ENCODE measurements around the gene SNRNP25. TPM values are rescaled to one million over a fixed set of nuclear protein-coding genes. Genes with fewer than 3 reads are reported as not detected.

Gene SNRNP25
- total and polyA plus RNA-seq, 2 of the 8 experiments (the other 6 are each of a cell fraction or from before 2014, with no cell fraction given): 53.0 to 58.4 TPM

DNA sequence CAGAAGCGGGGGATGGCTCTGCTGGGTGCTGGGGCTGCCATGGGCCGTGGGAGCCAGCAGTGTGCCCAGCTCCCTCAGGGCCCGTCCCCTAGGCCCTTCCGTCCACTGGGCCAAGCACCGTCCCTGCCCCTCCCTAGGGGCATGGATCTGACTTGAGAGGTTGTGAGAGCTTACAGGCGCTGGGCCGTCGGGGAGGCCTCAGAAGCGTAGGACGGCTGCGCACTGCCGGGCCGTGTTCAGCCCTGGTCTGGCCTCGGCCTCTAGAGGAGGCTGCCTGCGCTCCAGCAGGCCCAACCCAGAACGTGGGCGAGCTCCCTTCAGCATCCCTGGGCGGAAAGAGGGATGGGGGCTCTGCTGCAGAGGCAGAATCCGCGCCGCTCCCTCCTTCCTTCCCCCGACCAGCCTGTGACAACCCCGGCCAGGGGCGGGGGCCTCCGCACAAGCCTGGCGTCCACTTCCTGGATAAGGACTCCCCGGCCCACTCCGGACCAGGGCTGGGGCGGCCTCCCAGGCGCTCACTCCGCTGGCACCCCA lies 23.7 kb downstream of the SNRNP25 start:
- peak overlapping the region; percentile 33 for H3K56ac ChIP-seq (replicated peaks; ENCODE audit: insufficient read length, low read depth, low read length)
- peak overlapping the region; percentile 53; the same call in 1 of the 2 replicates for H2BK15ac ChIP-seq (ENCODE audit: low read length)
- ChIA-PET CTCF (ENCODE audit: partially characterized antibody) (interaction anchor here (0.7 to 25.7 kb wide), 6 partner anchors 8 to 105 kb away, joined by 3 to 856 read pairs (median 4); partner anchors contain the start of gene RHBDF1), POLR2A (ENCODE audit: partially characterized antibody) (interaction anchor here (0.5 to 3.2 kb wide), 11 partner anchors 9 to 325 kb away, joined by 3 to 19 read pairs (median 3); no protein-coding TSS in a partner anchor)
- H4K8ac ChIP-seq (ENCODE audit: extremely low read depth, insufficient read depth, low read length): peak overlapping the region; percentile 80; the same call in 1 of the 2 replicates
- peak overlapping the region; percentile 19 for H3K4ac ChIP-seq (replicated peaks; ENCODE audit: insufficient read length, low read depth, low read length)
- H3K14ac ChIP-seq (ENCODE audit: insufficient read length): no peak overlapping the region
- peak overlapping the region; percentile 61 for H4K91ac ChIP-seq (replicated peaks; ENCODE audit: insufficient read length, low read length)
- peak overlapping the region; percentile 92 to 95 for H3K4me2 ChIP-seq (ENCODE audit: insufficient read depth in 1 of 2, low read depth in 2 of 2, low read length in 2 of 2)
- DNase-seq (ENCODE audit: low read depth in 1 of 2, low spot score in 2 of 2): peak in 1 of 2 experiments; percentile 78
- peaks cover 6 to 59% (median 44%) of the 10 kb centered on the region in 4 experiments for H3K4me1 ChIP-seq (replicated peaks in 1 of 4; ENCODE audit: control insufficient read depth in 3 of 4, insufficient read depth in 4 of 4, low read length in 3 of 4)
- H2BK5ac ChIP-seq (ENCODE audit: low read depth, low read length): peak overlapping the region; percentile 66; the same call in 1 of the 2 replicates
- no peak for FAIRE-seq
- no peak overlapping the region for H3K23ac ChIP-seq (ENCODE audit: insufficient read length)
- H3K9ac ChIP-seq (replicated peaks in 1 of 4; ENCODE audit: extremely low read depth in 1 of 4, low read depth in 3 of 4, low read length in 3 of 4): peak overlapping the region in 2 of 4 experiments; percentile 13 to 20; a peak in 2 of 7 replicates
- H2BK20ac ChIP-seq (ENCODE audit: low read length): no peak overlapping the region
- 42% methylated on average over 15 of the region's 31 CpGs; no CpG with 5 or more reads in 1 of the 2 experiments for WGBS, 2 experiments (ENCODE audit: extremely low coverage in 1 of 2, insufficient coverage in 1 of 2, insufficient read length in 1 of 2, insufficient replicate concordance in 2 of 2, low coverage in 1 of 2, low lambda C conversion rate in 2 of 2, missing lambda C conversion rate in 1 of 2)
- peaks cover 20% of the 10 kb centered on the region; the same call in 1 of the 2 replicates for H3K23me2 ChIP-seq (ENCODE audit: low read depth, low read length)
- H4K20me1 ChIP-seq (replicated peaks in 1 of 2; ENCODE audit: control insufficient read depth in 1 of 2, insufficient read depth in 2 of 2, low read length in 2 of 2): peaks cover 0 to 5% of the 10 kb centered on the region in 2 experiments
- no peaks in the 10 kb centered on the region for H3K79me1 ChIP-seq (ENCODE audit: low read depth, low read length)
- H2BK12ac ChIP-seq (ENCODE audit: low read depth, low read length): peak overlapping the region; percentile 87; the same call in 1 of the 2 replicates
- no peak overlapping the region for H3K27ac ChIP-seq (ENCODE audit: low read depth, low read length)
- no peak overlapping the region for H2BK120ac ChIP-seq (replicated peaks; ENCODE audit: low read depth, low read length)
- peak overlapping the region; percentile 54 to 78 (median 68); a peak in 7 of 8 replicates for H3K4me3 ChIP-seq (ENCODE audit: extremely low read depth in 1 of 4, insufficient read depth in 2 of 4, low read depth in 3 of 4, low read length in 4 of 4)
- no peaks in the 10 kb centered on the region for H3K79me2 ChIP-seq (ENCODE audit: control insufficient read depth in 1 of 2, insufficient read depth in 2 of 2, low read length in 2 of 2)
- peaks cover 0 to 2% (median 0%) of the 10 kb centered on the region in 4 experiments; a peak in 1 of 8 replicates for H3K36me3 ChIP-seq (ENCODE audit: control insufficient read depth in 2 of 4, insufficient read depth in 4 of 4, low read length in 3 of 4)
- 0 out of 2 replicates have a peak, but pooled peaks have one; percentile 15 for TF ChIP-seq TAF1 (IDR thresholded peaks at IDR 0.05; ENCODE audit: low read depth, low read length)
- TF ChIP-seq GABPA (IDR thresholded peaks at IDR 0.05; ENCODE audit: borderline replicate concordance, insufficient read depth, low read length): 0 out of 2 replicates have a peak, but pooled peaks have one; percentile 46
- TF ChIP-seq BCL11A (IDR thresholded peaks at IDR 0.05; ENCODE audit: low read depth in 2 of 2, low read length in 2 of 2): no peak
- TF ChIP-seq MAX (IDR thresholded peaks at IDR 0.05): peak; percentile 63
- H3K27me3 ChIP-seq (replicated peaks in 1 of 4; ENCODE audit: control insufficient read depth in 3 of 4, extremely low read depth in 1 of 4, insufficient read depth in 3 of 4, low read length in 3 of 4): peaks cover 0 to 4% (median 3%) of the 10 kb centered on the region in 4 experiments; a peak in 3 of 7 replicates
- H2AK5ac ChIP-seq (ENCODE audit: low read depth, low read length): peak overlapping the region; percentile 58; the same call in 1 of the 2 replicates
- H2AFZ ChIP-seq (ENCODE audit: low read length): no peak overlapping the region
- peak overlapping the region; percentile 44 for H3K18ac ChIP-seq (ENCODE audit: extremely low read depth, low read length)
- H3K9me3 ChIP-seq (ENCODE audit: insufficient read depth in 2 of 2, low read depth in 1 of 2, low read length in 1 of 2): no peaks in the 10 kb centered on the region
- H4K5ac ChIP-seq (ENCODE audit: insufficient read length, low read depth, low read length): peak overlapping the region; percentile 19
